ENCODE measurements around the gene S100A7A. TPM values are rescaled to one million over a fixed set of nuclear protein-coding genes. Genes with fewer than 3 reads are reported as not detected.
"Not testable (repeated sequence)": the region's sequence is repeated elsewhere in the genome, so short reads cannot be mapped to it uniquely, and the experiment has no call there.

The S100A7A gene
- total RNA-seq, 1 donor from 2014 or later = not detected

DNA sequence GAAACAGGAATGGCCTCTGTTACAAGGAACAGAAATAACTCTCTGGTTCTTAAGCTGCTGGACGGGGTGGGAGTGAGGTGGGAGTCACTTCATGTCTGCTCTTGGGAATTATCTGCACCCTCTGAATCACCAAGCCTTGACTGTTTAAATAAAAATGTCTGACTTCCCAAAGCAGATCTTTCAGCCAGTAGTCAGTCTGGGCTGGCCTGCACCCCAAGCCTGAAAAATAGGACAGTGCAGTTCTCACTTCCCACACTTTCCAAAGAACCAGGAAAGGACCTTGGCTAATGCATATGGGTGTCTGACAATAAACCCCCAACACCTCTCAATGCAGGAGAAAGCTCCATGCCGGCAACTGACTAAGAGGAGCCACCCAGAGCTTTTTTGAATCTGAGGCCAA, 43.3 kb downstream of the S100A7A start:
- Histone ChIP-seq H3K4me2 (ENCODE audit: low read length) (no peak overlapping the region), H4K20me1 (ENCODE audit: insufficient read depth, low read length) (no peaks in the 10 kb centered on the region), H2AFZ (ENCODE audit: low read depth, low read length) (no peak overlapping the region), H3K36me3 (ENCODE audit: insufficient read depth, low read length) (no peaks in the 10 kb centered on the region), H3K4me1 (ENCODE audit: insufficient read depth, low read length) (no peaks in the 10 kb centered on the region), H3K4me3 (ENCODE audit: insufficient read depth, low read depth, low read length) (no peak overlapping the region), H3K27me3 (ENCODE audit: insufficient read depth, low read length) (no peaks in the 10 kb centered on the region), H3K9ac (ENCODE audit: low read length) (no peak overlapping the region), H3K27ac (ENCODE audit: low read depth, low read length) (no peak overlapping the region), H3K9me3 (ENCODE audit: insufficient read depth, low read depth, low read length) (no peaks in the 10 kb centered on the region), H3K79me2 (ENCODE audit: insufficient read depth, low read length) (no peaks in the 10 kb centered on the region)
- Mint-ChIP-seq H3K36me3 (ENCODE audit: low read depth, unreplicated experiment) (peaks cover 2% of the 10 kb centered on the region), H3K4me3 (ENCODE audit: unreplicated experiment) (no peak overlapping the region), H3K27me3 (ENCODE audit: low read depth, unreplicated experiment) (peaks cover 39% of the 10 kb centered on the region), H3K9me3 (ENCODE audit: unreplicated experiment) (peaks cover 6% of the 10 kb centered on the region), H3K4me1 (ENCODE audit: low read depth, unreplicated experiment) (no peaks in the 10 kb centered on the region), H3K27ac (ENCODE audit: unreplicated experiment) (no peak overlapping the region)
- TF ChIP-seq, protein P1, sequence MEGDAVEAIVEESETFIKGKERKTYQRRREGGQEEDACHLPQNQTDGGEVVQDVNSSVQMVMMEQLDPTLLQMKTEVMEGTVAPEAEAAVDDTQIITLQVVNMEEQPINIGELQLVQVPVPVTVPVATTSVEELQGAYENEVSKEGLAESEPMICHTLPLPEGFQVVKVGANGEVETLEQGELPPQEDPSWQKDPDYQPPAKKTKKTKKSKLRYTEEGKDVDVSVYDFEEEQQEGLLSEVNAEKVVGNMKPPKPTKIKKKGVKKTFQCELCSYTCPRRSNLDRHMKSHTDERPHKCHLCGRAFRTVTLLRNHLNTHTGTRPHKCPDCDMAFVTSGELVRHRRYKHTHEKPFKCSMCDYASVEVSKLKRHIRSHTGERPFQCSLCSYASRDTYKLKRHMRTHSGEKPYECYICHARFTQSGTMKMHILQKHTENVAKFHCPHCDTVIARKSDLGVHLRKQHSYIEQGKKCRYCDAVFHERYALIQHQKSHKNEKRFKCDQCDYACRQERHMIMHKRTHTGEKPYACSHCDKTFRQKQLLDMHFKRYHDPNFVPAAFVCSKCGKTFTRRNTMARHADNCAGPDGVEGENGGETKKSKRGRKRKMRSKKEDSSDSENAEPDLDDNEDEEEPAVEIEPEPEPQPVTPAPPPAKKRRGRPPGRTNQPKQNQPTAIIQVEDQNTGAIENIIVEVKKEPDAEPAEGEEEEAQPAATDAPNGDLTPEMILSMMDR (IDR thresholded peaks at IDR 0.05; ENCODE audit: insufficient read depth, low read depth, low read length) = no peak
- no peak for TF ChIP-seq EZH2 (IDR thresholded peaks at IDR 0.05; ENCODE audit: insufficient read depth, low read length)
- DNase-seq (ENCODE audit: low read depth) (no peak), FAIRE-seq (no peak)

- Histone ChIP-seq H3K4me3 (ENCODE audit: insufficient read depth, low read depth, low read length) (no peak within 1 kb of the TSS), H3K27ac (ENCODE audit: low read depth, low read length) (no peak within 1 kb of the TSS), H3K36me3 (ENCODE audit: insufficient read depth, low read length) (no peaks in the 10 kb centered on the region), H3K4me2 (ENCODE audit: low read length) (no peak within 1 kb of the TSS), H4K20me1 (ENCODE audit: insufficient read depth, low read length) (no peaks in the 10 kb centered on the region), H3K9ac (ENCODE audit: low read length) (no peak within 1 kb of the TSS), H3K4me1 (ENCODE audit: insufficient read depth, low read length) (no peaks in the 10 kb centered on the region), H3K9me3 (ENCODE audit: insufficient read depth, low read depth, low read length) (no peaks in the 10 kb centered on the region), H3K79me2 (ENCODE audit: insufficient read depth, low read length) (no peaks in the 10 kb centered on the region), H2AFZ (ENCODE audit: low read depth, low read length) (no peak within 1 kb of the TSS), H3K27me3 (ENCODE audit: insufficient read depth, low read length) (no peaks in the 10 kb centered on the region)
- no peak for FAIRE-seq
- Mint-ChIP-seq H3K9me3 (ENCODE audit: unreplicated experiment) (peaks cover 4% of the 10 kb centered on the region), H3K27me3 (ENCODE audit: low read depth, unreplicated experiment) (peaks cover 39% of the 10 kb centered on the region), H3K27ac (ENCODE audit: unreplicated experiment) (no peak within 1 kb of the TSS), H3K36me3 (ENCODE audit: low read depth, unreplicated experiment) (peaks cover 2% of the 10 kb centered on the region), H3K4me3 (ENCODE audit: unreplicated experiment) (no peak within 1 kb of the TSS), H3K4me1 (ENCODE audit: low read depth, unreplicated experiment) (no peaks in the 10 kb centered on the region)
- TF ChIP-seq EZH2 (IDR thresholded peaks at IDR 0.05; ENCODE audit: insufficient read depth, low read length) = no peak
- TF ChIP-seq, protein P1 (IDR thresholded peaks at IDR 0.05; ENCODE audit: insufficient read depth, low read depth, low read length) = no peak
- no peak for DNase-seq (ENCODE audit: low read depth)
These were observed 44.2 kb downstream of the S100A7A start, which contains the start of gene S100A7 for GRCh38 chr1:153460551-153460950. Gene S100A7, minus strand, starts transcription at chr1:153460651. Its CDS starts 1,638 bp downstream, at chr1:153459013.

GRCh38 chr1:153462741-153463140, 46.4 kb downstream of the S100A7A start:
- not testable (repeated sequence) for H3K27me3 ChIP-seq (ENCODE audit: insufficient read depth, low read length); H3K27ac Mint-ChIP-seq (ENCODE audit: unreplicated experiment); H3K9me3 ChIP-seq (ENCODE audit: insufficient read depth, low read depth, low read length); H3K36me3 ChIP-seq (ENCODE audit: insufficient read depth, low read length); H3K4me3 ChIP-seq (ENCODE audit: insufficient read depth, low read depth, low read length); H3K9ac ChIP-seq (ENCODE audit: low read length); FAIRE-seq; H3K79me2 ChIP-seq (ENCODE audit: insufficient read depth, low read length); H3K4me2 ChIP-seq (ENCODE audit: low read length); H3K27ac ChIP-seq (ENCODE audit: low read depth, low read length); DNase-seq (ENCODE audit: low read depth); H3K4me1 Mint-ChIP-seq (ENCODE audit: low read depth, unreplicated experiment); H3K36me3 Mint-ChIP-seq (ENCODE audit: low read depth, unreplicated experiment); H4K20me1 ChIP-seq (ENCODE audit: insufficient read depth, low read length); H3K9me3 Mint-ChIP-seq (ENCODE audit: unreplicated experiment); H2AFZ ChIP-seq (ENCODE audit: low read depth, low read length); H3K4me3 Mint-ChIP-seq (ENCODE audit: unreplicated experiment)
- H3K4me1 ChIP-seq (ENCODE audit: insufficient read depth, low read length) = peaks cover 16% of the 10 kb centered on the region
- peaks cover 34% of the 10 kb centered on the region for H3K27me3 Mint-ChIP-seq (ENCODE audit: low read depth, unreplicated experiment)
